Large intestine (tissue), 12 donors: ENCODE data around the gene RCCD1. TPM values are rescaled to one million over a fixed set of nuclear protein-coding genes. Genes with fewer than 3 reads are reported as not detected.
"Not testable (repeated sequence)": the region's sequence is repeated elsewhere in the genome, so short reads cannot be mapped to it uniquely, and the experiment has no call there.

Source experiments
- DNase-seq, 2 donors: peaks; one replicate each; pipeline versions ENCODE4 v3.0.0 to v3.0.0-alpha.2; 2013
- H3K27ac ChIP-seq: one replicate; pipeline ENCODE4 v1.5.1; 2013; ENCODE audit warnings: low read length
- H3K27me3 ChIP-seq: 2 replicates; pipeline ENCODE4 v1.6.1; 2013; ENCODE audit warnings: low read length; ENCODE audit not compliant: control insufficient read depth, insufficient read depth
- H3K36me3 ChIP-seq: 2 replicates; pipeline ENCODE4 v1.6.1; 2013; ENCODE audit warnings: low read length; ENCODE audit not compliant: control insufficient read depth, insufficient read depth
- H3K4me1 ChIP-seq: one replicate; pipeline ENCODE4 v1.6.1; 2013; ENCODE audit warnings: low read length; ENCODE audit not compliant: control insufficient read depth, insufficient read depth
- H3K4me3 ChIP-seq: one replicate; pipeline ENCODE4 v1.5.1; 2013; ENCODE audit warnings: low read length
- H3K9me3 ChIP-seq: one replicate; pipeline ENCODE4 v1.6.1; 2013; ENCODE audit warnings: mild to moderate bottlenecking, low read depth, low read length, moderate library complexity; ENCODE audit not compliant: control insufficient read depth
- WGBS: methylation state at CpG from one replicate; pipeline ENCODE4 v1.1.5; 2013; ENCODE audit warnings: low lambda C conversion rate; ENCODE audit not compliant: insufficient coverage; 5-methylcytosine and 5-hydroxymethylcytosine counted together
- long read RNA-seq, 11 donors: transcript quantifications; one replicate each; lab custom pipeline, GENCODE V29; 2026
- polyA plus RNA-seq: library from polyadenylated mRNA; unstranded; fragments of 120-200 nt; gene quantifications from one replicate; pipeline ENCODE4 v1.2.1, GENCODE V29; 2013

The RCCD1 gene
- 22.9 TPM for polyA plus RNA-seq
- long read RNA-seq, donor 1, partial matches to known transcripts = 7 of 9 reads
- long read RNA-seq, donor 1, other reads (novel, unspliced or antisense) = 0 of 9 reads
- long read RNA-seq, donor 2, partial matches to known transcripts = 0 of 3 reads
- long read RNA-seq, donor 2, other reads (novel, unspliced or antisense) = 0 of 3 reads
- long read RNA-seq, donor 3 = 0 reads
- long read RNA-seq, donor 4 = 0 reads
- long read RNA-seq, donor 5, partial matches to known transcripts = 0 of 1 reads
- long read RNA-seq, donor 5, other reads (novel, unspliced or antisense) = 0 of 1 reads
- long read RNA-seq, donor 6, partial matches to known transcripts = 0 of 3 reads
- long read RNA-seq, donor 6, other reads (novel, unspliced or antisense) = 0 of 3 reads
- long read RNA-seq, donor 7, partial matches to known transcripts = 8 of 8 reads
- long read RNA-seq, donor 7, other reads (novel, unspliced or antisense) = 0 of 8 reads
- long read RNA-seq, donor 8, partial matches to known transcripts = 0 of 1 reads
- long read RNA-seq, donor 8, other reads (novel, unspliced or antisense) = 0 of 1 reads
- long read RNA-seq, donor 9, partial matches to known transcripts = 13 of 14 reads
- long read RNA-seq, donor 9, other reads (novel, unspliced or antisense) = 0 of 14 reads
- long read RNA-seq, donor 10 = 0 reads
- long read RNA-seq, donor 11, partial matches to known transcripts = 0 of 1 reads
- long read RNA-seq, donor 11, other reads (novel, unspliced or antisense) = 0 of 1 reads

GRCh38 chr15:90954712-90955623 lies at the start of gene RCCD1:
Gene RCCD1, plus strand, starts transcription at chr15:90954884. Its CDS starts 1,851 bp downstream, at chr15:90956735.
- Histone ChIP-seq H3K27ac (peak within 1 kb of the TSS; percentile 96), H3K27me3 (no peaks in the 10 kb centered on the region), H3K4me3 (peak within 1 kb of the TSS; percentile 100), H3K36me3 (peaks cover 34% of the 10 kb centered on the region), H3K4me1 (peaks cover 15% of the 10 kb centered on the region), H3K9me3 (no peaks in the 10 kb centered on the region)
- WGBS = no CpG with 5 or more reads among the region's 69 CpGs
- DNase-seq = peak; percentile 96 to 97

GRCh38 chr15:90905306-90906180 lies 49.1 kb upstream of the RCCD1 start:
- Histone ChIP-seq H3K36me3 (peaks cover 53% of the 10 kb centered on the region), H3K4me1 (peaks cover 7% of the 10 kb centered on the region), H3K27me3 (no peaks in the 10 kb centered on the region), H3K27ac (no peak overlapping the region), H3K4me3 (no peak overlapping the region), H3K9me3 (no peaks in the 10 kb centered on the region)
- no CpG with 5 or more reads among the region's 28 CpGs for WGBS
- no peak for DNase-seq

- Histone ChIP-seq H3K9me3 (no peaks in the 10 kb centered on the region), H3K4me3 (no peak overlapping the region), H3K27ac (no peak overlapping the region), H3K27me3 (no peaks in the 10 kb centered on the region), H3K36me3 (peaks cover 60% of the 10 kb centered on the region), H3K4me1 (peaks cover 7% of the 10 kb centered on the region)
- no peak for DNase-seq
- no CpG with 5 or more reads among the region's 11 CpGs for WGBS
Measured at GRCh38 chr15:90906181-90906849, 48.4 kb upstream of the RCCD1 start.

- no peaks in the 10 kb centered on the region for H3K27me3 ChIP-seq
- H3K4me1 ChIP-seq = peaks cover 7% of the 10 kb centered on the region
- no peaks in the 10 kb centered on the region for H3K9me3 ChIP-seq
- H3K27ac ChIP-seq = no peak overlapping the region
- WGBS = no CpG with 5 or more reads among the region's 15 CpGs
- DNase-seq = no peak
- H3K36me3 ChIP-seq = peaks cover 69% of the 10 kb centered on the region
- H3K4me3 ChIP-seq = no peak overlapping the region
Measured at GRCh38 chr15:90907051-90907660, 47.5 kb upstream of the RCCD1 start.

GRCh38 chr15:90907838-90908507 lies 46.7 kb upstream of the RCCD1 start:
- no peak overlapping the region for H3K4me3 ChIP-seq
- peaks cover 77% of the 10 kb centered on the region for H3K36me3 ChIP-seq
- WGBS = no CpG with 5 or more reads among the region's 9 CpGs
- no peak for DNase-seq
- no peak overlapping the region for H3K27ac ChIP-seq
- peaks cover 7% of the 10 kb centered on the region for H3K4me1 ChIP-seq
- H3K27me3 ChIP-seq = no peaks in the 10 kb centered on the region
- H3K9me3 ChIP-seq = no peaks in the 10 kb centered on the region

GRCh38 chr15:90909449-90909848 lies 45.2 kb upstream of the RCCD1 start:
- not testable (repeated sequence) for H3K27me3 ChIP-seq, H3K27ac ChIP-seq, DNase-seq, H3K4me1 ChIP-seq, H3K9me3 ChIP-seq, H3K4me3 ChIP-seq
- H3K36me3 ChIP-seq = peaks cover 86% of the 10 kb centered on the region
- WGBS = no CpG with 5 or more reads among the region's 11 CpGs

- no peak for DNase-seq
- H3K36me3 ChIP-seq = peaks cover 88% of the 10 kb centered on the region
Measured at GRCh38 chr15:90909976-90910375, 44.7 kb upstream of the RCCD1 start.

GRCh38 chr15:90910441-90911301 lies 44.0 kb upstream of the RCCD1 start:
- H3K27ac ChIP-seq = no peak overlapping the region
- no peaks in the 10 kb centered on the region for H3K27me3 ChIP-seq
- H3K4me1 ChIP-seq = no peaks in the 10 kb centered on the region
- peaks cover 86% of the 10 kb centered on the region for H3K36me3 ChIP-seq
- WGBS = no CpG with 5 or more reads among the region's 24 CpGs
- no peaks in the 10 kb centered on the region for H3K9me3 ChIP-seq
- no peak for DNase-seq
- no peak overlapping the region for H3K4me3 ChIP-seq

More at GRCh38 chr15:90909976-90910375, 44.7 kb upstream of the RCCD1 start:
- Histone ChIP-seq H3K27ac (no peak overlapping the region), H3K4me1 (no peaks in the 10 kb centered on the region), H3K27me3 (no peaks in the 10 kb centered on the region), H3K4me3 (no peak overlapping the region), H3K9me3 (no peaks in the 10 kb centered on the region)
- WGBS = no CpG with 5 or more reads among the region's 8 CpGs
